ENCODE results near the gene CD74.

CD74 gene

DNA sequence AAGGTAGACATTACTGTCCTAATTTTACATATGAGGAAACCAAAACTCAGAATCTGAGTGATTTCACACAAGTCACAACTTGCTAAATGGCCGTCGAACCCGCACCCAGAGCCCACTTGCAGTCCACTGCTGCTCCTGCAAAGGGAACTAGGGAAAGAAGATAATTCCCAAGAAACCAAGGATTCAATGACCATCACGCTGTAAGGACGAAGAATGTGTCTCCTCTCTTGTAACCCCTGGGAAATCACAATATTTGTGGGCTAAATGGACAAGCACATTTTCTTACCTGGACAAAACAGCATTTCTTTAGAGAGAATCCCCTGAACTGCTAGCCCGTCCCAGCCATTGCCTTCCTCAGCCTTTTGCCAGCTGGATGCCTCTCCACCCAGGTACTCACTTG lies 34.5 kb upstream of the CD74 start:
- TF ChIP-seq, protein P1, sequence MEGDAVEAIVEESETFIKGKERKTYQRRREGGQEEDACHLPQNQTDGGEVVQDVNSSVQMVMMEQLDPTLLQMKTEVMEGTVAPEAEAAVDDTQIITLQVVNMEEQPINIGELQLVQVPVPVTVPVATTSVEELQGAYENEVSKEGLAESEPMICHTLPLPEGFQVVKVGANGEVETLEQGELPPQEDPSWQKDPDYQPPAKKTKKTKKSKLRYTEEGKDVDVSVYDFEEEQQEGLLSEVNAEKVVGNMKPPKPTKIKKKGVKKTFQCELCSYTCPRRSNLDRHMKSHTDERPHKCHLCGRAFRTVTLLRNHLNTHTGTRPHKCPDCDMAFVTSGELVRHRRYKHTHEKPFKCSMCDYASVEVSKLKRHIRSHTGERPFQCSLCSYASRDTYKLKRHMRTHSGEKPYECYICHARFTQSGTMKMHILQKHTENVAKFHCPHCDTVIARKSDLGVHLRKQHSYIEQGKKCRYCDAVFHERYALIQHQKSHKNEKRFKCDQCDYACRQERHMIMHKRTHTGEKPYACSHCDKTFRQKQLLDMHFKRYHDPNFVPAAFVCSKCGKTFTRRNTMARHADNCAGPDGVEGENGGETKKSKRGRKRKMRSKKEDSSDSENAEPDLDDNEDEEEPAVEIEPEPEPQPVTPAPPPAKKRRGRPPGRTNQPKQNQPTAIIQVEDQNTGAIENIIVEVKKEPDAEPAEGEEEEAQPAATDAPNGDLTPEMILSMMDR (IDR thresholded peaks at IDR 0.05; ENCODE audit: extremely low read depth, missing control alignments) = no peak
- no peak for DNase-seq (ENCODE audit: low spot score)

DNA sequence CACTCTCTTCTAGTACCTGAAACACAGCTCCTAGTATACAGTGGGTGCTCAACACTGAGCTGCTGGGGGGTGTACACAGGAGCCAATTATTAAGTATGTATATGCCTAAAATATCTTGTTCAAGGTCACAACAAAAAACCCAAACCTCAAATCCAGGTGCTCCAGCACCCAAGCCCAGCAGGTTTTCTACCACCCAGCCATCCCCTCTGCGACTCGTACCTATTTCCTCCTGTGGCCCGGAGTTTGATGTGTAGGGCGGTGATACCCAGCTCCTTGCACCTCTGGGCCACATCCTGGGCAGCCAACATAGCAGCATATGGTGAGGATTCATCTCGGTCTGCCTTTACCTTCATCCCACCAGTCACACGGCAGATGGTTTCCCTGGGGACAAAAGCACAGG lies 33.9 kb upstream of the CD74 start:
- TF ChIP-seq, protein P1 (IDR thresholded peaks at IDR 0.05; ENCODE audit: extremely low read depth, missing control alignments) = no peak
- no peak for DNase-seq (ENCODE audit: low spot score)

DNA sequence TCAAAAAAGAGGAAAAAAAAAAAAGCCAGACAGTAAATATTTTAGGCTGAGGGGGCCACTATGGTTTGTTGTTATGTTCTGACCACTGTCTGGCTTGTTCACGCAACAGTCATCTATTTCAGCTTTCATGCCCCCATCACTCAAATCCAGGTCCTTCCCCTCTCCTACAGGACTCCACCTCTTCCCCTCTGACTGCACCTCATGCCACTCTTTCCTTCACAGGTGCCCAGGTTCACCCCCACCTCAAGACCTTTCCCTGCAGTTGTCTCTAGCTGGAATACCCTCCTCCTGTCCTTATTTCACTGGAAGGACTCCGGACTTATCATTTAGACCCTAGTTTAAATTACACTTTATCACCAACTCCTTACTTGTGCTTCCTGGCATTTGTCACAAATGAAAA lies 33.4 kb upstream of the CD74 start:
- no peak for DNase-seq (ENCODE audit: low spot score)
- TF ChIP-seq, protein P1 (IDR thresholded peaks at IDR 0.05; ENCODE audit: extremely low read depth, missing control alignments) = no peak

DNA sequence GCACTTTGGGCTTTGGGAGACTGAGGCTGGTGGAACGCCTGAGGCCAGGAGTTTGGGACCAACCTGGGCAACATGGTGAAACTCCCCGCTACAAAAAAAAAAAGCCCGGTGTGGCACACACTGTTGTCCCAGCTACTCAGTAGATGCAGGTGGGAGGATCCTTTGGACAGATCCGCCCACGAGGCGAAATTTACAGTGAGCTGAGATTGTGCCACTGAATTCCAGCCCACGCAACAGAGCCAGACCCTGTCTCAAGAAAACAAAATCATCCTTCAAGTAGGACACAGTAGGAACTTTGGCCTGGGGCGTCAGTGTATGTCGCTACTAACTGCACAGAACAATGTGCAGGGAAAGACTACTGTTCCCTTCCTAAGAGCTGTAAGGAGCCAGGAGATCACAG lies 32.1 kb upstream of the CD74 start:
- TF ChIP-seq, protein P1 (IDR thresholded peaks at IDR 0.05; ENCODE audit: extremely low read depth, missing control alignments) = no peak
- no peak for DNase-seq (ENCODE audit: low spot score)

DNA sequence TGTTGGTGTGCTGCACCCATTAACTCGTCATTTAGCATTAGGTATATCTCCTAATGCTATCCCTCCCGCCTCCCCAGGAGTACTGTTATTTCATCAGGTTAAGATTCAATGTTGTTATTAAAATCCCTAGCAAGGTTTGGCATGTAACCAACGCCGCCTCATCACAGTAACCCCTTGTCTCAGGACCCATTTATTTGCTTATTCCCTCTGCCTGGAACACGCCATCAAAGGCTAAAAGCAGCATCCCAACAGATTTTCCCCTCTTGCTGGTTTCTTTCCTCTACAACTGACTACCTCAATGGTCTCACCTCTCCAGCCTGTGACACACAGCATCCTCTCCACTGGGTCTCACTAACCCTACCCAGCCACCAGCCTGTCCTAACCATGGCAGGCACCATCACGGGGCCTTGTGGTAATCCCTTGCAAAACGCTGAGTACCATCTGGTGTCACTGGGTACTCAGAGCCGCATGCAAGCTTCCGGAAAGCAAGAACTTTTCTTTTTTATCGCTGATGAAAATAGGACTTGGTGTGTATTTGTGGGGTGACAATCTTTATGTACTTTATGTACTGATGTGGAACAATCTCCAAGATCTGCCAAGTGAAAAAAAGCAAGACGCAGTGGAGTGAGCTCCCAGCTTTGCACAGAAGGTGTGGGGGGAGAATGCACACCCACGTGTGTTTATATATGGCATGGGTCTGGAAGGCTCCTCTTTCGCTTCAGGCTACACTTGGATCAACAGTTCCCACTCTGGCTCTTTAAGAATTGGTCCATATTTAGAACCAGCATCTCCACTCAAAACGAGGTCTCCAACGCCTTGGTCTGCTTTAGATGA lies 30.7 kb upstream of the CD74 start:
- TF ChIP-seq, protein P1 (IDR thresholded peaks at IDR 0.05; ENCODE audit: extremely low read depth, missing control alignments) = no peak
- DNase-seq (ENCODE audit: low spot score) = no peak

DNA sequence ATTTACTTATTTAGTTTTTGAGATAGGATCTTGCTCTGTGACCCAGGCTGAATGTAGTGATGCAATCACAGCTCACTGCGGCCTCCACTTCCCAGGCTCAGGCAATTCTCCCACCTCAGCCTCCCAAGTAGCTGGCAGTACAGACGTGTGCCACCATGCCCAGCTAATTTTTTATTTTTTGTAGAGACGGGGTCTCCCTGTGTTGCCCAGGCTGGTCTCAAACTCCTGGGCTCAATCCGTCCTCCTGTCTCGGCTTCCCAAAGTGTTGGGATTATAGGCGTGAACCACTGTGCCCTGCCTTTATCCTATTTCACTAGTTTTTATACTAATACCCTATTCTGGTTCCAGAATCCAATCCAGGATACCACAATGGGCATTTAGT lies 30.0 kb upstream of the CD74 start:
- TF ChIP-seq, protein P1 (IDR thresholded peaks at IDR 0.05; ENCODE audit: extremely low read depth, missing control alignments) = no peak
- no peak for DNase-seq (ENCODE audit: low spot score)

DNA sequence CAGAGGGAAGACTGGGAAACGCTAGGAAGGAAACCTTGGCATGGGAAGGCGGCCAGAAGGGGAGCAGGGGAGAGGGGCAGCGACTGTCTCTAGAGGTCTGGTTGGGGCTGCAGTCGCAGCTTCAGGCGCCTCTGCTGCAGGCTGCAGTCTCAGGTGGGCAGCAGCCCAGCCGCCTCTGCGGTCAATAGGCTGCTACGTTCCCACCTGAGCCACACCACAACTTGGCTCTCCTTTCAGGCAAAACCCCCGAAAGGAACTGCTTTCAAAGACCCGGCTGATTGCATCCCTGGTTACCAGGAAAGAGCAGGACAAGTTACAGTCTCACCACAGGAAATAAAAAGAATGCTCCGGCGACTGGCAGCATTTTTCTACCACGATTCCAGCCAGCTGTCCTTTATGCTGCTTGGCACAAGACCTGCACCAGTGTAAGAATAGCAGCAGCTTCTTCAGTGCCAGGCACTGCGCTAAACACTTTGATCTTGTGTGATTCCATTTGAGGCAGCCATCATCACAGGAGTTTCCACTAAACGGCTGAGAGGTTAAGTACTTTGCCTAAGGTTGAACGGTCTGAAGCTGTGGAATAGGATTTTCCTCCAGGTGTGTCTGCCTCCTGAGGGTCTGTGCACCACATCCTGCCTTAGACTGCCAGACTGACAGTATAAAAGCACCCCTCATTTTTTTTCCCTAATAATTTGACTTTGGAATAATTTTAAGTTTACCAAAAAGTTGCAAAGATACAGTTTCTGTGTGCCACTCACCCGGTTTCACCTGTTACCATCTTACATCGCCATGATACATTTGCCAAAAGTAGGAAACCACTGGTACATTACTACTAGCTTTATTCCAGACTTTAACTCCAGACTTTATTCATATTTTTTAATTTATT lies 29.3 kb upstream of the CD74 start:
- DNase-seq (ENCODE audit: low spot score) = no peak
- TF ChIP-seq, protein P1 (IDR thresholded peaks at IDR 0.05; ENCODE audit: extremely low read depth, missing control alignments) = no peak

Measured in GM20000 (cell line).